Stromal cell of bone marrow (primary cell): Measurements from ENCODE around the gene TTLL7.
"Not testable (repeated sequence)": the region's sequence is repeated elsewhere in the genome, so short reads cannot be mapped to it uniquely, and the experiment has no call there.

Experiments
- DNase-seq: peaks from one replicate; pipeline ENCODE4 v3.0.0-alpha.2; 2012; ENCODE audit warnings: low read depth

Gene TTLL7

GRCh38 chr1:83929184-83929583 lies 69.7 kb downstream of the TTLL7 start:
- peak; percentile 81 for DNase-seq

GRCh38 chr1:83928396-83928795 lies 70.5 kb downstream of the TTLL7 start:
- DNase-seq, result peak; percentile 31

GRCh38 chr1:83927701-83928100 lies 71.2 kb downstream of the TTLL7 start:
- no peak for DNase-seq

- DNase-seq, result no peak
These were observed 71.9 kb downstream of the TTLL7 start for GRCh38 chr1:83927061-83927460.

GRCh38 chr1:83923553-83923952 lies 75.4 kb downstream of the TTLL7 start:
- no peak for DNase-seq

- DNase-seq, result no peak
These were observed 76.5 kb downstream of the TTLL7 start for GRCh38 chr1:83922431-83922830.

GRCh38 chr1:83920320-83920719 lies 78.6 kb downstream of the TTLL7 start:
- no peak for DNase-seq

- DNase-seq, result no peak
These were observed 79.1 kb downstream of the TTLL7 start for GRCh38 chr1:83919872-83920271.

GRCh38 chr1:83918688-83919285 lies 80.1 kb downstream of the TTLL7 start:
- DNase-seq, result no peak

- DNase-seq, result no peak
These were observed 81.0 kb downstream of the TTLL7 start for GRCh38 chr1:83917959-83918358.

GRCh38 chr1:83916094-83916493 lies 82.8 kb downstream of the TTLL7 start:
- not testable (repeated sequence) for DNase-seq

GRCh38 chr1:83912876-83913275 lies 86.1 kb downstream of the TTLL7 start:
- DNase-seq, result no peak

- DNase-seq, result no peak
These were observed 88.5 kb downstream of the TTLL7 start for GRCh38 chr1:83910461-83910860.

GRCh38 chr1:83909687-83910086 lies 89.2 kb downstream of the TTLL7 start:
- DNase-seq, result no peak

GRCh38 chr1:83905315-83905907 lies 93.5 kb downstream of the TTLL7 start:
- no peak for DNase-seq

- peak; percentile 60 for DNase-seq
These were observed 97.3 kb downstream of the TTLL7 start for GRCh38 chr1:83901547-83902155.

- DNase-seq, result no peak
These were observed 98.4 kb downstream of the TTLL7 start for GRCh38 chr1:83900524-83900923.

GRCh38 chr1:83897516-83897915 lies 101.4 kb downstream of the TTLL7 start:
- DNase-seq, result no peak

- no peak for DNase-seq
These were observed 102.6 kb downstream of the TTLL7 start for GRCh38 chr1:83896299-83896698.

- no peak for DNase-seq
These were observed 109.2 kb downstream of the TTLL7 start for GRCh38 chr1:83889707-83890106.

- DNase-seq, result no peak
These were observed 111.4 kb downstream of the TTLL7 start for GRCh38 chr1:83887483-83887882.

- DNase-seq, result no peak
These were observed 115.0 kb downstream of the TTLL7 start for GRCh38 chr1:83883979-83884378.

GRCh38 chr1:83882906-83883305 lies 116.0 kb downstream of the TTLL7 start:
- peak; percentile 87 for DNase-seq

GRCh38 chr1:83872515-83872914 lies 126.4 kb downstream of the TTLL7 start:
- DNase-seq, result no peak
